ENCODE data around the gene FOXB2. TPM values are rescaled to one million over a fixed set of nuclear protein-coding genes. Genes with fewer than 3 reads are reported as not detected.

Gene FOXB2
- total and polyA plus RNA-seq, 2 of the 8 experiments (the other 6 are each of a cell fraction or from before 2014, with no cell fraction given), result 0.15 to 0.22 TPM

DNA sequence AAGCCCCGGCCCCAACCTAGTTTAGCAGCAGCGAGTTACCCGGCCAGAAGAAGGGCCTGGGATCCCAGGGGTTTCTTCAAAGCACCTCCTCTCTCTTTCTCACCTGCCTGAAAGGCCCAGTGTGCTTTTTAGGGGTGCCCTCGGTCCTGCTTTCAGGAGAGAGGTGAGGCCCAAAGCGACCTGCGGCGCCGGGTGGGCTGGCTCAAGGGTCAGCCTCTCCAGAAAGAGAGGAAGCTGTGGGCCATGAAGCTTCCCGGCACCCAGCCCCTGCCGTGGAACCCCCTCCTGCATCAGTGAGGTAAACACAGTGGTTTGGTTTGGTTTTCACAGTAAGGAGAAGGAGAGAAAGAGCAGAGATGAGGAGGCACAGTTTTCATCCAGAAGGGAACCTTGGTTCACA, 4.3 kb downstream of the FOXB2 start:
- peak overlapping the region; percentile 70; a peak in 2 of 4 replicates for H3K4me2 ChIP-seq (ENCODE audit: insufficient read depth in 1 of 2, low read depth in 2 of 2, low read length in 2 of 2)
- H3K14ac ChIP-seq (ENCODE audit: insufficient read length), result no peak overlapping the region
- CTCF ChIA-PET (ENCODE audit: partially characterized antibody), result interaction anchor here (0.6 to 2.7 kb wide), 5 partner anchors 10 to 936 kb away, joined by 3 to 12 read pairs (median 4); no protein-coding TSS in a partner anchor
- DNase-seq (ENCODE audit: low read depth in 1 of 2, low spot score in 2 of 2) (no peak), FAIRE-seq (no peak)
- H3K9ac ChIP-seq (replicated peaks in 1 of 4; ENCODE audit: extremely low read depth in 1 of 4, low read depth in 3 of 4, low read length in 3 of 4), result no peak overlapping the region
- no peak overlapping the region for H3K23ac ChIP-seq (ENCODE audit: insufficient read length)
- H3K4ac ChIP-seq (replicated peaks; ENCODE audit: insufficient read length, low read depth, low read length), result no peak overlapping the region
- peaks cover 34 to 64% (median 57%) of the 10 kb centered on the region in 4 experiments for H3K27me3 ChIP-seq (replicated peaks in 1 of 4; ENCODE audit: control insufficient read depth in 3 of 4, extremely low read depth in 1 of 4, insufficient read depth in 3 of 4, low read length in 3 of 4)
- no peak overlapping the region for H4K8ac ChIP-seq (ENCODE audit: extremely low read depth, insufficient read depth, low read length)
- no peaks in the 10 kb centered on the region for H4K20me1 ChIP-seq (replicated peaks in 1 of 2; ENCODE audit: control insufficient read depth in 1 of 2, insufficient read depth in 2 of 2, low read length in 2 of 2)
- H2BK5ac ChIP-seq (ENCODE audit: low read depth, low read length), result no peak overlapping the region; the same call in 1 of the 2 replicates
- no peak overlapping the region for H2AFZ ChIP-seq (ENCODE audit: low read length)
- H3K79me2 ChIP-seq (ENCODE audit: control insufficient read depth in 1 of 2, insufficient read depth in 2 of 2, low read length in 2 of 2), result no peaks in the 10 kb centered on the region
- no peaks in the 10 kb centered on the region; a peak in 1 of 4 replicates for H3K9me3 ChIP-seq (ENCODE audit: insufficient read depth in 2 of 2, low read depth in 1 of 2, low read length in 1 of 2)
- no peak overlapping the region; the same call in 1 of the 2 replicates for H3K18ac ChIP-seq (ENCODE audit: extremely low read depth, low read length)
- H3K4me1 ChIP-seq (replicated peaks in 1 of 4; ENCODE audit: control insufficient read depth in 3 of 4, insufficient read depth in 4 of 4, low read length in 3 of 4), result peaks cover 13 to 26% (median 20%) of the 10 kb centered on the region in 4 experiments
- no peak overlapping the region for H2BK120ac ChIP-seq (replicated peaks; ENCODE audit: low read depth, low read length)
- no peaks in the 10 kb centered on the region for H3K79me1 ChIP-seq (ENCODE audit: low read depth, low read length)
- no peak overlapping the region for H2BK15ac ChIP-seq (ENCODE audit: low read length)
- peaks cover 22% of the 10 kb centered on the region for H3K23me2 ChIP-seq (ENCODE audit: low read depth, low read length)
- H3K56ac ChIP-seq (replicated peaks; ENCODE audit: insufficient read length, low read depth, low read length), result no peak overlapping the region
- 68% methylated on average over 10 of the region's 10 CpGs; no CpG with 5 or more reads in 1 of the 2 experiments for WGBS, 2 experiments (ENCODE audit: extremely low coverage in 1 of 2, insufficient coverage in 1 of 2, insufficient read length in 1 of 2, insufficient replicate concordance in 2 of 2, low coverage in 1 of 2, low lambda C conversion rate in 2 of 2, missing lambda C conversion rate in 1 of 2)
- H3K36me3 ChIP-seq (ENCODE audit: control insufficient read depth in 2 of 4, insufficient read depth in 4 of 4, low read length in 3 of 4), result peaks cover 0 to 9% (median 0%) of the 10 kb centered on the region in 4 experiments; a peak in 1 of 8 replicates
- H4K5ac ChIP-seq (ENCODE audit: insufficient read length, low read depth, low read length), result no peak overlapping the region
- no peak overlapping the region for H3K27ac ChIP-seq (ENCODE audit: low read depth, low read length)
- H2BK20ac ChIP-seq (ENCODE audit: low read length), result peak overlapping the region; percentile 80; the same call in 1 of the 2 replicates
- no peak overlapping the region for H4K91ac ChIP-seq (replicated peaks; ENCODE audit: insufficient read length, low read length)
- POLR2A ChIA-PET (ENCODE audit: partially characterized antibody), result interaction anchor here (0.9 to 1.6 kb wide), 4 partner anchors 8 to 14 kb away, joined by 3 to 5 read pairs (median 4); no protein-coding TSS in a partner anchor
- H3K4me3 ChIP-seq (ENCODE audit: extremely low read depth in 1 of 4, insufficient read depth in 2 of 4, low read depth in 3 of 4, low read length in 4 of 4), result peak overlapping the region in 1 of 4 experiments; percentile 48; a peak in 1 of 8 replicates
- peak overlapping the region; percentile 18; the same call in 1 of the 2 replicates for H2BK12ac ChIP-seq (ENCODE audit: low read depth, low read length)
- H2AK5ac ChIP-seq (ENCODE audit: low read depth, low read length), result no peak overlapping the region
- TF ChIP-seq BACH1 (IDR thresholded peaks at IDR 0.05; ENCODE audit: low read length), result no peak
- TF ChIP-seq, protein P1, sequence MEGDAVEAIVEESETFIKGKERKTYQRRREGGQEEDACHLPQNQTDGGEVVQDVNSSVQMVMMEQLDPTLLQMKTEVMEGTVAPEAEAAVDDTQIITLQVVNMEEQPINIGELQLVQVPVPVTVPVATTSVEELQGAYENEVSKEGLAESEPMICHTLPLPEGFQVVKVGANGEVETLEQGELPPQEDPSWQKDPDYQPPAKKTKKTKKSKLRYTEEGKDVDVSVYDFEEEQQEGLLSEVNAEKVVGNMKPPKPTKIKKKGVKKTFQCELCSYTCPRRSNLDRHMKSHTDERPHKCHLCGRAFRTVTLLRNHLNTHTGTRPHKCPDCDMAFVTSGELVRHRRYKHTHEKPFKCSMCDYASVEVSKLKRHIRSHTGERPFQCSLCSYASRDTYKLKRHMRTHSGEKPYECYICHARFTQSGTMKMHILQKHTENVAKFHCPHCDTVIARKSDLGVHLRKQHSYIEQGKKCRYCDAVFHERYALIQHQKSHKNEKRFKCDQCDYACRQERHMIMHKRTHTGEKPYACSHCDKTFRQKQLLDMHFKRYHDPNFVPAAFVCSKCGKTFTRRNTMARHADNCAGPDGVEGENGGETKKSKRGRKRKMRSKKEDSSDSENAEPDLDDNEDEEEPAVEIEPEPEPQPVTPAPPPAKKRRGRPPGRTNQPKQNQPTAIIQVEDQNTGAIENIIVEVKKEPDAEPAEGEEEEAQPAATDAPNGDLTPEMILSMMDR (IDR thresholded peaks at IDR 0.05; ENCODE audit: control extremely low read depth in 1 of 3, insufficient read depth in 1 of 3, low read depth in 1 of 3, low read length in 3 of 3), result no peak
- no peak for TF ChIP-seq POLR2A (IDR thresholded peaks at IDR 0.05; ENCODE audit: control extremely low read depth in 1 of 2, low read depth in 2 of 2, low read length in 2 of 2)
- no peak for TF ChIP-seq BCL11A (IDR thresholded peaks at IDR 0.05; ENCODE audit: low read depth in 2 of 2, low read length in 2 of 2)
- TF ChIP-seq POLR2AphosphoS5 (IDR thresholded peaks at IDR 0.05; ENCODE audit: low read depth, low read length), result no peak
- TF ChIP-seq NRF1 (IDR thresholded peaks at IDR 0.05; ENCODE audit: low read depth, low read length), result no peak
- TF ChIP-seq SAP30 (IDR thresholded peaks at IDR 0.05; ENCODE audit: insufficient read depth, insufficient replicate concordance, low read length), result no peak
- TF ChIP-seq EGR1 (IDR thresholded peaks at IDR 0.05; ENCODE audit: borderline replicate concordance, low read depth, low read length), result no peak
- TF ChIP-seq KDM4A (IDR thresholded peaks at IDR 0.05; ENCODE audit: low read depth, low read length, severe bottlenecking), result no peak
- no peak for TF ChIP-seq HDAC2 (IDR thresholded peaks at IDR 0.05; ENCODE audit: borderline replicate concordance in 1 of 2, low read depth in 2 of 2, low read length in 2 of 2)
- no peak for TF ChIP-seq TAF1 (IDR thresholded peaks at IDR 0.05; ENCODE audit: low read depth, low read length)

Measured in H1 (cell line).